Measurements from ENCODE around the gene SQSTM1.

SQSTM1 gene

GRCh38 chr5:179778591-179778990 lies 42.1 kb upstream of the SQSTM1 start:
- no peak overlapping the region for H3K14ac ChIP-seq (ENCODE audit: low read length in 2 of 2)
- WGBS = 96% methylated on average over 5 of the region's 5 CpGs
- no peak overlapping the region for H4K8ac ChIP-seq (ENCODE audit: low read length)

DNA sequence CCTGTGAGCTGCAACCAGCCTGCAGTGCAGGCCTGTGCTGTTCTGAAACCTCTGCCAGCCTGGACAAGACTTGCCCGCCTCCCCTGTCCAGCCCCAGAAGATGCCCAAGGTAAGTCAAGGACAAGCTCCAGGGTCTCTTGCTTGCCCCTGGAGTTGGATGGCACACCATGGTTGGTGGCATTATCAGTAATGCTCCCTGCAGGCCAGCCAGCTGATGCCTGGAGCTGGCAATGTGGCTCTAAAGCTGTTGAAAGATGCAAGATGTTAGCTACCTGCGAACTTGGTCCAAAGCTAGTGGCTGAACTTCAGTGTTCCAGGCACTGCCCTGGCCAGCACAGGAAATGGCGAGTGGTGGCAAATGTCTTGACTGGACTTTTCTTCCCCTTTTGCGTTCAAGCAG lies 40.9 kb upstream of the SQSTM1 start:
- Histone ChIP-seq H2BK120ac (ENCODE audit: low read depth, low read length) (no peak overlapping the region), H2AK5ac (ENCODE audit: low read length, severe bottlenecking) (no peak overlapping the region), H3K9me3 (ENCODE audit: control insufficient read depth, low read length) (no peaks in the 10 kb centered on the region), H3K9ac (ENCODE audit: low read length) (no peak overlapping the region), H3K4me2 (ENCODE audit: low read length, poor library complexity, severe bottlenecking) (no peak overlapping the region), H3K14ac (ENCODE audit: low read length in 2 of 2) (no peak overlapping the region), H2BK5ac (ENCODE audit: low read depth, low read length, poor library complexity, severe bottlenecking) (no peak overlapping the region), H3K4ac (ENCODE audit: low read depth in 1 of 2, low read length in 2 of 2) (no peak overlapping the region), H3K4me1 (ENCODE audit: control insufficient read depth, insufficient read depth, low read depth, low read length) (peaks cover 1% of the 10 kb centered on the region), H3K18ac (ENCODE audit: low read depth in 1 of 2, low read length in 2 of 2) (no peak overlapping the region), H4K91ac (ENCODE audit: low read length) (no peak overlapping the region), H2AFZ (ENCODE audit: low read depth, low read length) (no peak overlapping the region), H3K23ac (ENCODE audit: low read length in 2 of 2) (no peak overlapping the region), H2BK12ac (ENCODE audit: low read length in 2 of 2) (no peak overlapping the region), H3K27ac (ENCODE audit: low read length, poor library complexity, severe bottlenecking) (no peak overlapping the region), H3K79me1 (replicated peaks; ENCODE audit: low read length, poor library complexity, severe bottlenecking) (peaks cover 21% of the 10 kb centered on the region), H3K4me3 (ENCODE audit: insufficient read depth in 1 of 2, low read depth in 1 of 2, low read length in 2 of 2) (no peak overlapping the region), H4K8ac (ENCODE audit: low read length) (no peak overlapping the region), H3K36me3 (ENCODE audit: control insufficient read depth in 1 of 2, insufficient read depth in 2 of 2, low read depth in 1 of 2, low read length in 2 of 2) (peaks cover 50 to 56% of the 10 kb centered on the region in 2 experiments), H3K27me3 (ENCODE audit: control insufficient read depth in 1 of 2, insufficient read depth in 1 of 2, low read length in 2 of 2) (no peaks in the 10 kb centered on the region), H2BK15ac (ENCODE audit: low read depth, poor library complexity, severe bottlenecking) (no peak overlapping the region)
- no peak for DNase-seq
- 100% methylated on average over 4 of the region's 4 CpGs for WGBS

More at GRCh38 chr5:179778591-179778990, 42.1 kb upstream of the SQSTM1 start:
- Histone ChIP-seq H2BK120ac (ENCODE audit: low read depth, low read length) (no peak overlapping the region), H2BK12ac (ENCODE audit: low read length in 2 of 2) (no peak overlapping the region), H3K4me3 (ENCODE audit: insufficient read depth in 1 of 2, low read depth in 1 of 2, low read length in 2 of 2) (no peak overlapping the region), H2BK5ac (ENCODE audit: low read depth, low read length, poor library complexity, severe bottlenecking) (no peak overlapping the region), H2AFZ (ENCODE audit: low read depth, low read length) (no peak overlapping the region), H2BK15ac (ENCODE audit: low read depth, poor library complexity, severe bottlenecking) (no peak overlapping the region), H3K27ac (ENCODE audit: low read length, poor library complexity, severe bottlenecking) (no peak overlapping the region), H3K23ac (ENCODE audit: low read length in 2 of 2) (no peak overlapping the region), H3K4me2 (ENCODE audit: low read length, poor library complexity, severe bottlenecking) (no peak overlapping the region), H3K27me3 (ENCODE audit: control insufficient read depth in 1 of 2, insufficient read depth in 1 of 2, low read length in 2 of 2) (no peaks in the 10 kb centered on the region), H2AK5ac (ENCODE audit: low read length, severe bottlenecking) (no peak overlapping the region), H3K18ac (ENCODE audit: low read depth in 1 of 2, low read length in 2 of 2) (no peak overlapping the region), H3K4ac (ENCODE audit: low read depth in 1 of 2, low read length in 2 of 2) (no peak overlapping the region), H3K36me3 (ENCODE audit: control insufficient read depth in 1 of 2, insufficient read depth in 2 of 2, low read depth in 1 of 2, low read length in 2 of 2) (peaks cover 62 to 69% of the 10 kb centered on the region in 2 experiments), H3K9me3 (ENCODE audit: control insufficient read depth, low read length) (no peaks in the 10 kb centered on the region), H3K4me1 (ENCODE audit: control insufficient read depth, insufficient read depth, low read depth, low read length) (peaks cover 1% of the 10 kb centered on the region), H3K9ac (ENCODE audit: low read length) (no peak overlapping the region), H4K91ac (ENCODE audit: low read length) (no peak overlapping the region), H3K79me1 (replicated peaks; ENCODE audit: low read length, poor library complexity, severe bottlenecking) (peaks cover 32% of the 10 kb centered on the region)
- DNase-seq = no peak

DNA sequence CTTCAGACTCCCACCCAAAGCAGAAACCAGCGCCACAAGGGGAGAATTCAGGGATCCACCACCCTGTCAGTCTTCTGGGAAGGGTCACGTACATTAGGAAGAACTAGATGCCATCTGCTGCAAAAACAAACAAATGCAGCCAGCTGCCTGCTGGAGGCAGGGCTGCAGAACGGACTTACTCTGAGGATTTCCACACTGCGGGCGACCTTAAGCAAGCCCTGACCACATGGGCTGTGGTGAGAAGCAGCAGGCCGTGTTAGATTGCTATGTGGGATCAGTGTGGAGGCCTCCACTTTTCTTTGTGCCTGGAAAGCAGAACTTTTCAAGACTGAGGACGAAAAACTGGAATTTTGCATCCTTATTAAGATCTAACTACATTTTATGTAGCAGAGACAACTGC lies 40.3 kb upstream of the SQSTM1 start:
- no peak overlapping the region for H3K9ac ChIP-seq (ENCODE audit: low read length)
- H3K36me3 ChIP-seq (ENCODE audit: control insufficient read depth in 1 of 2, insufficient read depth in 2 of 2, low read depth in 1 of 2, low read length in 2 of 2) = peaks cover 46 to 51% of the 10 kb centered on the region in 2 experiments
- H2BK12ac ChIP-seq (ENCODE audit: low read length in 2 of 2) = no peak overlapping the region
- H3K27me3 ChIP-seq (ENCODE audit: control insufficient read depth in 1 of 2, insufficient read depth in 1 of 2, low read length in 2 of 2) = no peaks in the 10 kb centered on the region
- H3K23ac ChIP-seq (ENCODE audit: low read length in 2 of 2) = no peak overlapping the region
- H2AFZ ChIP-seq (ENCODE audit: low read depth, low read length) = no peak overlapping the region
- H3K9me3 ChIP-seq (ENCODE audit: control insufficient read depth, low read length) = no peaks in the 10 kb centered on the region
- no peak overlapping the region for H2BK5ac ChIP-seq (ENCODE audit: low read depth, low read length, poor library complexity, severe bottlenecking)
- DNase-seq = no peak
- no peak overlapping the region for H3K4me2 ChIP-seq (ENCODE audit: low read length, poor library complexity, severe bottlenecking)
- no peak overlapping the region for H4K91ac ChIP-seq (ENCODE audit: low read length)
- no peak overlapping the region for H2AK5ac ChIP-seq (ENCODE audit: low read length, severe bottlenecking)
- no peak overlapping the region for H3K18ac ChIP-seq (ENCODE audit: low read depth in 1 of 2, low read length in 2 of 2)
- H2BK120ac ChIP-seq (ENCODE audit: low read depth, low read length) = no peak overlapping the region
- no peak overlapping the region for H2BK15ac ChIP-seq (ENCODE audit: low read depth, poor library complexity, severe bottlenecking)
- H4K8ac ChIP-seq (ENCODE audit: low read length) = no peak overlapping the region
- no peak overlapping the region for H3K4ac ChIP-seq (ENCODE audit: low read depth in 1 of 2, low read length in 2 of 2)
- no peak overlapping the region for H3K27ac ChIP-seq (ENCODE audit: low read length, poor library complexity, severe bottlenecking)
- peaks cover 18% of the 10 kb centered on the region for H3K79me1 ChIP-seq (replicated peaks; ENCODE audit: low read length, poor library complexity, severe bottlenecking)
- H3K4me1 ChIP-seq (ENCODE audit: control insufficient read depth, insufficient read depth, low read depth, low read length) = peaks cover 1% of the 10 kb centered on the region
- no peak overlapping the region for H3K14ac ChIP-seq (ENCODE audit: low read length in 2 of 2)
- H3K4me3 ChIP-seq (ENCODE audit: insufficient read depth in 1 of 2, low read depth in 1 of 2, low read length in 2 of 2) = no peak overlapping the region
- WGBS = 86% methylated on average over 5 of the region's 7 CpGs

- no peak overlapping the region for H3K23ac ChIP-seq (ENCODE audit: low read length in 2 of 2)
- H2BK5ac ChIP-seq (ENCODE audit: low read depth, low read length, poor library complexity, severe bottlenecking) = no peak overlapping the region
- no peak overlapping the region for H2AK5ac ChIP-seq (ENCODE audit: low read length, severe bottlenecking)
- no peak overlapping the region for H3K4me2 ChIP-seq (ENCODE audit: low read length, poor library complexity, severe bottlenecking)
- peaks cover 1% of the 10 kb centered on the region for H3K4me1 ChIP-seq (ENCODE audit: control insufficient read depth, insufficient read depth, low read depth, low read length)
- H3K79me1 ChIP-seq (replicated peaks; ENCODE audit: low read length, poor library complexity, severe bottlenecking) = peaks cover 4% of the 10 kb centered on the region
- H4K91ac ChIP-seq (ENCODE audit: low read length) = no peak overlapping the region
- H3K18ac ChIP-seq (ENCODE audit: low read depth in 1 of 2, low read length in 2 of 2) = no peak overlapping the region
- no peaks in the 10 kb centered on the region for H3K27me3 ChIP-seq (ENCODE audit: control insufficient read depth in 1 of 2, insufficient read depth in 1 of 2, low read length in 2 of 2)
- H3K9me3 ChIP-seq (ENCODE audit: control insufficient read depth, low read length) = no peaks in the 10 kb centered on the region
- H3K9ac ChIP-seq (ENCODE audit: low read length) = no peak overlapping the region
- H3K27ac ChIP-seq (ENCODE audit: low read length, poor library complexity, severe bottlenecking) = no peak overlapping the region
- no peak overlapping the region for H2BK15ac ChIP-seq (ENCODE audit: low read depth, poor library complexity, severe bottlenecking)
- H4K8ac ChIP-seq (ENCODE audit: low read length) = no peak overlapping the region
- no peak overlapping the region for H2BK120ac ChIP-seq (ENCODE audit: low read depth, low read length)
- peaks cover 34 to 36% of the 10 kb centered on the region in 2 experiments for H3K36me3 ChIP-seq (ENCODE audit: control insufficient read depth in 1 of 2, insufficient read depth in 2 of 2, low read depth in 1 of 2, low read length in 2 of 2)
- H3K4ac ChIP-seq (ENCODE audit: low read depth in 1 of 2, low read length in 2 of 2) = no peak overlapping the region
- H2BK12ac ChIP-seq (ENCODE audit: low read length in 2 of 2) = no peak overlapping the region
- no peak overlapping the region for H2AFZ ChIP-seq (ENCODE audit: low read depth, low read length)
- no peak for DNase-seq
- H3K14ac ChIP-seq (ENCODE audit: low read length in 2 of 2) = no peak overlapping the region
- WGBS = 93% methylated on average over 4 of the region's 4 CpGs
- H3K4me3 ChIP-seq (ENCODE audit: insufficient read depth in 1 of 2, low read depth in 1 of 2, low read length in 2 of 2) = no peak overlapping the region
Measured at GRCh38 chr5:179781846-179782245, 38.9 kb upstream of the SQSTM1 start.
